Adipose tissue (tissue), 3 donors: ENCODE results near the gene MCM6. TPM values are rescaled to one million over a fixed set of nuclear protein-coding genes. Genes with fewer than 3 reads are reported as not detected.
"Not testable (repeated sequence)": the region's sequence is repeated elsewhere in the genome, so short reads cannot be mapped to it uniquely, and the experiment has no call there.

ENCODE experiments used
- H3K27ac ChIP-seq: one replicate; pipeline ENCODE4 v1.5.1; 2013; ENCODE audit warnings: low read depth, low read length
- WGBS, 3 donors: extraction: QIAGEN DNeasy Blood & Tissue Kit; methylation state at CpG; one replicate each; pipeline ENCODE4 v1.1.7; 2013; 5-methylcytosine and 5-hydroxymethylcytosine counted together
- polyA plus RNA-seq, 3 donors: library from polyadenylated mRNA; stranded (reverse); fragments of 200-250 nt; gene quantifications; one replicate each; pipeline ENCODE4 v1.2.3, GENCODE V29; 2013
- donor health status: healthy with polysubstance abuse.
- donor health status: Bipolar disorder and iron deficiency.
- donor health status: healthy.

MCM6 gene
- 1 to 10 TPM; 2.4 to 8.0 (median 7.3) TPM for polyA plus RNA-seq

DNA sequence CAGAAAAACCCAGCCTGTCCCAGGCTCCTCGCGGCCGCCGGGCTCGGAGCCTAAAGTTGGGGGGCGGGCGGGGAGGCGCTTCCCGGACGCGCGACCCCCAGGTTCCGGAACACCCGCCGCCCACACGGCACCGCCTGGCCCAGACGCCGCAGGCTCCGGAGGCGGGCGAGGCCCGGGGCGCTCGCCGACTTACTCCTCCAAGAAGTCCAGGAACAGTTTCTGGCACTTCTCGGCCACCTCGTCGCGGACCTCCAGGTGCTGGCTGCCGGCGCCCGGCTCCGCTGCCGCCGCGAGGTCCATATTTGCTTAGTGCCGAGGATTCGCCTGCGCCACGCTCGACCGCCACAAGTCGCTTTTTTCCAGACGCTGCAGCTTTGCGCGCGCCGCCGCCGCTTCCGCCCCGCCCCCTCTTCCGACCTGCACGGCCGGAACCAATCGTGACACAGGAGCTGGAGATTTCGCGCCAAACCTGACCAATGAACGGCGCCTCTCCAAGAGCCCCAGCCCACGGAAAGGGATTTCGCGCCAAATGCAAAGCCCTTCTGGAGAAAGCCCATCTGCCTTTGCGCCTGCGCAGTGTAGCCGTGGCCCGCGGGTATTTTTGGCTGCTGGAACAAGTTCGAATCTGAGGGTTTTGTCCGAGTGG is at the start of gene MCM6:
TSS of gene MCM6 (minus strand) at position 378 of the 646 bp plus-strand sequence. CDS start at position 300, 78 bp downstream.
- 0 to 1% (median 1%) methylated on average over 67 to 71 of the region's 71 CpGs for WGBS, 3 donors
- no peak within 1 kb of the TSS for H3K27ac ChIP-seq

DNA sequence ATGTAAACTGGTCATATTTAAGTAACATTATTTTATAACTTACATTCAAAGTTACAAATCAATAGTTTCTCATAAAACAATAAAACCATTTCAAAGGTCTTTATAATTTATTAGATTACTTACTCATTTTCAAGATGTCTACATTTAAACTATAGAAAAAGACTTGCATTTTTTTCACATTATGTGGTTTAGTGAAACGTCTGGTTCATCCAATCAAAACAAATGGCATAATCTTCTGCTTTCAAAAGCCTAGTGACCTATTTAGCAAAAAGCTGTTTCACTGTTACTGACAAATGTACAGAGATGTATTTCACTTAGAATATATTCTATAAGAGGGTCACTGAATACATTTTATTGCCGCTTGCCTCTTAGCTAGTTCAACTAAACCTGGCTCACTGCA is 49.3 kb upstream of the MCM6 start:
- WGBS, 3 donors: 70 to 83% (median 73%) methylated on average over 2 of the region's 2 CpGs
- H3K27ac ChIP-seq: no peak overlapping the region

DNA sequence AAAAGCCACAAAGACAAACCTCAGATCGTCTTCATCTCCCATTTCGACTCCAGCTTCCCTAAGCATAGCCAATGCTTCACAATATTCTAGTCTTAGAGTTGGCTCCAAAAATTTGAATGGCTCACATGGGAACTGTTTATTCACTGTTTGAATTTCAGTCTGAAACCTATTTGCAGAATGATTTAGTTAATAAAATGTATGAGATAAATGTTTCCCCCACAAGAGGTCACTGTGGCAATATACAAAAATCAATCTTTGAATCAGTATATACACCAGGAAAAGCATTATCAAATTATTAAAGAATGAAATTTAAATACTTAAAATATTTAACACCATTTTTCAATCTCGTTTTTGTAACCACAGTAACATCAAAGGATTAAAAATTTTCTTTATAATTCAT is 40.0 kb upstream of the MCM6 start:
- H3K27ac ChIP-seq: no peak overlapping the region
- WGBS, 3 donors: 39 to 52% (median 48%) methylated on average over 3 of the region's 3 CpGs

DNA sequence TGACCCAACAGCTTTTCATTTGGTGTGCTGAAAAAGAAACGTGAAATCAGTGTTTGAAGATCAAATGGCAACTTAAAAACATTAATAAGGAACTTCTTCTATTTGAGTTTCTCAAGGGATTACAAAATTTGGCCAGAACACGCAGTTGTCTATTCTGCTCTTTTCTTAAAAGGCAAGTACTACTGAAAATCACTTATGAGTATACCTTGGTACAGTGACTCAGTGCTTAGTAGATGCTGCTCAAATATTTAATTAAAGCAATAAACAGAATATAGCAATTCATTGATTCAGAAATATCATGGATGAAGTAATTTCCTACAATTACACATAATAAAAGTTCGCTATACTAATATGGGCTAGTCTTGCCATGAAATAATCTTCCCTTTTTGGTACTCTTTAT is 38.2 kb upstream of the MCM6 start:
- WGBS, 3 donors: 46 to 74% (median 51%) methylated on average over 3 of the region's 3 CpGs
- no peak overlapping the region for H3K27ac ChIP-seq

DNA sequence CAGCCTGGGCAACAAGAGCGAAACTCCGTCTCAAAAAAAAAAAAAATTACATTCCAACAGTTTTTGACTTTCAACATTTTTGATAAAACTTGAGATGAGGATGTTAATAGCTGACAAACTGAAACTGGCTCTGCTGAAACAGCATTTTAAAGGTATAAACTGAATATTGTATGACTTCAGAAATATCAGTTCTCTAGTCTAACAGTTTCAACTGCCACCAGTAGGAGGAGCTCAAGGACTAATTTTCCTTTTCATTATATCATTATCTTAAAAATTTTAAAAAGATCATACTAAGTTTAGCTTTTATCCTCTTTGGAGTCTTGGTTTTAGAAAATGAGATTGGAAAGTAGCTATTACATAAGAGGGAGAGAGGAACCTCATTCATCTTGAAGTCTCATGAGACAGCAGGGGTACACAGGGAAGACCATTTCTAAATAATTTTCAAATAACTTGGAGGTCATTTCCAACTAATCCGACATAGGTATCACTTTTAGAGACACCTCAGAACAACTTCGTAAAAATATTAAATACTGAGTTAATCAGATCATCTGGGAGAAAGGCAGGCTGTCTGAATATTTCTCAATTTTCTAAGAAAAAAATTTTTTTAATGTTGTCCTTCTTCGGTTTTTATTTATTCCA is 37.6 kb upstream of the MCM6 start:
- no peak overlapping the region for H3K27ac ChIP-seq
- 78 to 80% (median 80%) methylated on average over 5 of the region's 5 CpGs for WGBS, 3 donors

DNA sequence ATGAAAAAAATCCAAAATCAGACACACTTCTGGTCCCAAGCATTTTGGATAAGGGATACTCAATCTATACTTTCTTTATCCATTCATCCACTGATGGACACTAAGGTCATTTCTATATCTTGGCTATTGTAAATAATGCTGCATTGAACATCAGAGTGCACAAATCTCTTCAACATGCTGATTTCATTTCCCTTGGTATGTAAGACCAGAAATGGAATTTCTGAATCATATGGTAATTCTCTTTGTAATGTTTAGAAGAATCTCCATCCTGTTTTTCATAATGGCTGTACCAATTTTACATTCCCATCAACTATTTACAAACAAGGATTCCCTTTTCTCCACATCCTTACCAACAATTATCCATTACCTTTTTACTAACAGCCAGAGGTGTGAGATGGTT is 33.7 kb upstream of the MCM6 start:
- no peak overlapping the region for H3K27ac ChIP-seq

DNA sequence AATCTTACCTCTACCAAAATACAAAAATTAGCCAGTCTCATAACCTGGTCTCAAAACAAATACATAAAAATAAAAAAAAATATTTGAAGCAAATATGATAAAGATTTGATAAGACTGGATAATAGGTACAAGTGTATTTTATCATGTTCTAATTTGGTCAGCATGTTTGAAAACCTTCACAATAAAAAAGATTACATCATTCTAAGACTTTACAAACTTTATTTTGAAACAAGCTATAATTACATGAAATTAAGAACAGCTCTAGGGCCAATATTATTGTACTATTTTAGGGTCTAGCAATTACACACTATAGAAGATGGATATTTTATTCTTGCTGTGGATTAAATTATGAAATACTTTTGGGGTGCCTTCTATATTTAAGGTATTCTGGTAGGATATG is 29.4 kb upstream of the MCM6 start:
- H3K27ac ChIP-seq: no peak overlapping the region

DNA sequence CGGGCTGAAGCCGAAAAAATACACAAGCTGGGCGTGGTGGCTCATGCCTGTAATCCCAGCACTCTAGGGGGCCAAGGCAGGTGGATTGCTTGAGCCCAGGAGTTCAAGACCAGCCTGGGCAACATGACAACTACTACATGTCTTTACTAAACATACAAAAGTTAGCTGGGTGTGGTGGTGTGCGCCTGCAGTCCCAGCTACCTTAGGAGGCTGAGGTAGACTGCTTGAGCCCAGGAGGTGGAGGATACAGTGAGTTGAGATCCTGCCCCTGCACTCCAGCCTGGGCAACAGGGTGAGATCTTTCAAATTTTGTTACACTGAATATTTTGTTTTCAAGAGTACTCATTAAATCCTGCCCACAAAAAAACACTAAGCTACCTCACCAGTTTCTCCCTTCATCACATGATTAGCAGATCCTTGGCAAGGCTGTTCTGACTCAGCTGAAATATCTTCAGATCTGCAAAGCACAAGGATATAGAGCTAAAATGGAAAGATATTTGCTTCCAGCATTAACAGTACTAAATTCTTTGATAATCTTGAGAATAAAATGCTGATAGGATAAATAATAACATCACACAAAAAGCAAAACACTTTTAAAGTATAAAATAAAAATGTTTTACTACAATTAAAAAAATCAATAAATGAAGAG is 28.2 kb upstream of the MCM6 start:
- no peak overlapping the region for H3K27ac ChIP-seq
- 95 to 97% (median 97%) methylated on average over 4 of the region's 4 CpGs for WGBS, 3 donors

DNA sequence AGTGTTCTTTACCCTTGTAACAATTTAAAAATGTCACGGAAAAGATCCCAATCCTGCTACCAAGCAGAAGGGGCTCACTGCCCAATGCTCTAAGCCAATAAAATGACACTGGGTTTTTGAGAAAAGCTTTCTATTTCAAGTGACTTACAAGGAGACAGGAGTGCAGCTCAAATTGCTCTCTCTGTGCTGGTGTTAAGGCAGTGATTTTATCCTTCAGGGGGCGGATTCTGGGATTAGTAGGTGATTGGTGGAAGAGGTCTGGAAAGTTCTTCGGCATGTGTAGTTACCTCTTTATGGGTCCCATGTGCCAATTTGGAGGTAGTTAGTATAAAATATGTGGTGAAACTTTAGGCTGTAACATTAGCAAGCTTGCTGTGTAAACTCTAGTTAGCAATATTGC is 27.4 kb upstream of the MCM6 start:
- no peak overlapping the region for H3K27ac ChIP-seq
- WGBS, 3 donors: 78 to 91% (median 84%) methylated on average over 3 of the region's 3 CpGs

DNA sequence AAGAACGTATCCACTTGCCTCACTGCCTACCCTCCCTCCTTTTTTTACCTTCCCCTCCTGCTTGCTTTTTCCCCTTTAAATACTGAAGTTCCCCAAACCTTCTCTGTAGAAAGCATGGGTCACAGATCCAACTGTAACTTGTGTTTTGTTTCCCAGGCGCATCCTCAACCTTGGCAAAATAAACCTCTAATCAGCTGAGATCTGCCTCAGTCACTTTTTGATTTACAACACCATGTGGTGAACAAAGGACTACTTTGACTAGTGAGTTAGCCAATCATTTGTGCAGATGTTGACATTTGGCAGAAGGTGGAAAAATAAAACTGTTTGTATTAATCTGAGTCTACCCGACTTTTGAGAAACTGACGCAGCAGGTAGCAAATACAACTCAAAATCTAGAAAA is 23.3 kb upstream of the MCM6 start:
- 74 to 85% (median 84%) methylated on average over 4 of the region's 4 CpGs for WGBS, 3 donors
- H3K27ac ChIP-seq: no peak overlapping the region

DNA sequence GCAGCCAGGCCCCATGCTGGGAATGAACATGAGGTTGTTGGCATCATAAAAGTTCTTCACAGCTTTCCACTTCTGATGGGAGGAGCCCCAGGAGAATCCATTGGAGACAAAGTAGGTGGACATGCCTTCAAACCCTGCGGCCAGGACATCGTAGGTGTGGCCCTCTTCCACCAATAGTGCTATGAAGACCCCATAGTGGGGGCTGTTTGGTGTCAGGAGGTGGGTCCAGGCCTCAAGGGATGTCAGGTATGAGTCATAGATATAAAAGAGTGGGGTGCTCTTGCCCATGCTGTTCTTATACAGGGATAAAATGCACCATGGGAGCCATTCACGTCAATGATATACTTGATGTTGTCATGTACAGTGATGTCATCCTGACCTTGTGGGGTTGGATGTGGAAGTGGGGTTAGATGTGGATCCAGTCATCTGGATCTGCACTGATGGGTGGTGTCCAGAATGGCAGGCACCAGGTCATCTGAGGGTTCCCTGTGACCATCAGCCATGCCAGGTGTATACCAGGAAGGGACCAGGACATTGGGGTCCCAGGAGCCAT is 22.1 kb upstream of the MCM6 start:
- WGBS, 3 donors: 92 to 99% (median 96%) methylated on average over 3 of the region's 3 CpGs
- no peak overlapping the region for H3K27ac ChIP-seq

DNA sequence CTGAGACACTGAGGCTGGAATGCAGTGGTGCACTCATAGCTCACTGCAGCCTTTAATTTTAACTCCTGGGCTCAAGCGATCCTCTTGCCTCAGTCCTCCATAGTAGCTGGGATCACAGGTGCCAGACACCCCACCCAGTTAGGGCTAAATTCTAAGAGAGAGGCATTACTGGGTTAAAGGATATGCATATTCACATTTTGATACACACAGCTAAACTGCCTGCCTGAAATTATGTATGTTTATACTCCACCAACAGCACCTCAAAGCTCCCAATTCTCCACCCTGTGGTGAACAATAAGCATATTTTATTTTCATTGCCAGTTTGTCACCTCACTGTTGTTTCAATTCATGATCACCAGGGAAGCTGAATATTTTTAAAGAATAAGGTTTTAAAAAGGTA is 18.7 kb upstream of the MCM6 start:
- 88 to 96% (median 94%) methylated on average over 1 of the region's 1 CpG for WGBS, 3 donors
- no peak overlapping the region for H3K27ac ChIP-seq

DNA sequence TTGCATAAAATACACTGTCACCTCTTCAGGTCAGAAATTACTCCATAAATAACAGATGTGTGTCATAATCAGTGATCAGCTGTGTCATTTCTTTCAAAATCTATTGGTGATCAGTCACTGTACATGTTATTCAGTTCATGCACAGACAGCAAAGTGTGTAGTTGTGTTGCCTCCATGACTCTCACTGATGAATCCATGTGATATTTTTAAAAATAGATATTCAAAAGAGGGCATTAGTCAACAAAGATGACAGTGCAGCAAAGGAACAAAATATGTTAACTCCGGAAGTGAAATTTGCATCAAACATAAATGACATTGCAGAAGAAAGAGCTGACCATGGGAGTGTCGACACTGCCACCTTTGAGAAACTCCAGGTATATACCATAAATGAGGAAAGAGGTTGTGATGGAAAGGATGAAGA is 17.1 kb upstream of the MCM6 start:
- no peak overlapping the region for H3K27ac ChIP-seq
- WGBS, 3 donors: 55 to 90% (median 67%) methylated on average over 2 of the region's 2 CpGs

DNA sequence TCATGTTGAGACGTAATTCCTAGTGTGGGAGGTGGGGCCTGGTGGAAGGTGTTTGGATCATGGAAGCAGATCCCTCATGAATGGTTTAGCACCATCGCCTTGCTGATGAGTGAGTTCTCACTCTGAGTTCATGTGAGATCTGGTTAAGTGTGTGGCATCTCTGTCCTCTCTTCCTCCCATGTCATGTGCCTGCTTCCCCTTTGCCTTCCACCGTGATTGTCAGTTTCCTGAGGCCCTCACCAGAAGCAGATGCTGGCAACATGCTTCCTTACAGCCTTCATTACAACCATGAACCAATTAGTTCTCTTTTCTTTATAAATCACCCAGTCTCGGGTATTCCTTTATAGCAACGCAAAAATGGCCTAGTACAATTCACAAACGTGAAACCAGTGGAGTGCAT is 14.6 kb upstream of the MCM6 start:
- H3K27ac ChIP-seq: no peak overlapping the region
- WGBS, 3 donors: 43 to 71% (median 59%) methylated on average over 6 of the region's 6 CpGs

DNA sequence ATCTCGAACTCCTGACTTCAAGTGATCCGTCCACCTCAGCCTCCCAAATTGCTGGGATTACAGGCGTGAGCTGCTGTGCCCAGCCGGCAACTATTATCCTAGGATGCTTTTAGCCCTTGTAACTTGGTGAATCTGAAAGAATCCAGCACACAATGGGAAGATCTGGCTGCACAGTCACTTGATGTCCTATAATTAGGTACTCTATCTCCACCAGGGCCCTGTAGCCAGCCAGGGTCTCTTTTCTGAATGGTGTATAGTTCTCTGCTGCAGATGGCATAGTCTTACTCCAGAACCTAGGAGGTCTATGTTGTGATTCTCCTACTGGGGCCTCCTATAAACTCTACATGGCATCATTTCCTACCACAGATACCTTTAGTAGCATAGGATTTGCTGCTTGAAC is 13.9 kb upstream of the MCM6 start:
- 88 to 95% (median 95%) methylated on average over 4 of the region's 4 CpGs for WGBS, 3 donors
- no peak overlapping the region for H3K27ac ChIP-seq

DNA sequence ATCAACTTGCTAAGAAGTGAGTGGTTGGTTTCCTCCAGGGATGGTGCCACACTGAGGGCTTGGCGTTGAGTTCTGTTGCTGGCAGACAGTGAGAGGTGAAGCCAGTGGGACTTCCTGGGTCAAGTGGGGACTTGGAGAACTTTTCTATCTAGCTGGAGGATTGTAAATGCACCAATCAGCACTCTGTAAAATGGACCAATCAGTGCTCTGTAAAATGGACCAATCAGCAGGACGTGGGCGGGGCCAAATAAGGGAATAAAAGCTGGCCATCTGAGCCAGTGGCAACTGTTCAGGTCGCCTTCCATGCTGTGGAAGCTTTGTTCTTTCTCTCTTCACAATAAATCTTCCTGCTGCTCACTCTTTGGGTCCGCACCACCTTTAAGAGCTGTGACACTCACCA is 12.3 kb upstream of the MCM6 start:
- 65 to 92% (median 86%) methylated on average over 5 of the region's 5 CpGs for WGBS, 3 donors
- H3K27ac ChIP-seq: not testable (repeated sequence)

DNA sequence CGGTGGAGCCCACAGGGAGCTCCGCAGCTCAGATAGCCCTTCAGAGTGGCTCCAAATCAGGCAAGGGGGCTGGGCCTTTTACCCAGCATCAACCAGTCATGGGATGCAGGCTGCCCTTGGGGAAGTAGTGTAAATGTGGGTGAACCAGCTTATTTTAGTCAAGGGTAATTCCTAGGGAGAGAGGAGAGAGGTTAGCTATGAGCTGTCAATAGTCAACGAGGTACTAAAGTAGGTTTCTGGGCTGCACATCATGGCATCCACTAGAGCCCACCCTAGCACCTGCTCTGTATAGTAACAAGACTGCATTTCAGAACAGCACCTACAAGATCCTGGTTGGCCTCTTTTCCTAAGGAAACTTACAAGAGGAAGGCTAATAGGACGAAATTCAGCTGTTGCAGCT is 9.5 kb upstream of the MCM6 start:
- 86 to 90% (median 88%) methylated on average over 4 of the region's 4 CpGs for WGBS, 3 donors
- no peak overlapping the region for H3K27ac ChIP-seq

DNA sequence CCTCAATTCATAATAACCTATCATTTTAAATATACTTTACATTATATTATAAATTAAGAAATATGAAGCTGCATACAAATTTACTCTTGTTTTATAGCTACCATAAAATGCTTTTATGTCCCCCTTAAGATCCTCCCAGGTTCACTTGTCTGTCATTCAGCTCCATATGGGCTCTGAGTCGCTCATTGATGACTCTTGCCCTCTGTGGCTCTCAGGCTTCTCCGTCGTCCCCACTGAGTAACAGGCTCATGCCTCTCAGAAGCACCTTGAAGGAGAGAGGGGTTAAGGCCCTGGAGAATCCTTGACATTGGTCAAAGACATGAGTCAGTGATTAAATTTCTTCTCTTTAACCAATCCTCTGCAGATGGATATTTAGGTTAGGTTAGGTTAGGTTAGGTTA is 6.2 kb upstream of the MCM6 start:
- 57 to 74% (median 71%) methylated on average over 3 of the region's 3 CpGs for WGBS, 3 donors
- H3K27ac ChIP-seq: no peak overlapping the region

DNA sequence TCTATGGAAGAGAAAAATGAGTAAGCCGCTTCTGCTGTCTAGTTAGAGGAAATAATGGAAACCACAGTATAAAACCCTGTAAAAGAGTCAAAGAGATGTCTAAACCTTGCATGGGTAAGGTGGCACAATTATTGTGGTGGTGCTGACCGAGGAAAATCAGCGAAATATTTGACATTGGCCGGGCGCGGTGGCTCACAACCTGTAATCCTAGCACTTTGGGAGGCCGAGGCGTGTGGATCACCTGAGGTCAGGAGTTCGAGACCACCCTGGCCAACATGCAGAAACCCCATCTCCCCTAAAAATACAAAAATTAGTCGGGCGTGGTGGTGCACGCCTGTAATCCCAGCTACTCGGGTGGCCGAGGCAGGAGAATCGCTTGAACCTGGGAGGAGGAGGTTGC is 527 bp upstream of the MCM6 start:
- 84 to 88% (median 85%) methylated on average over 15 of the region's 15 CpGs for WGBS, 3 donors
- not testable (repeated sequence) for H3K27ac ChIP-seq
